Right atrium auricular region (tissue), 2 donors: ENCODE results near the gene C21orf91. TPM values are rescaled to one million over a fixed set of nuclear protein-coding genes. Genes with fewer than 3 reads are reported as not detected.

Source experiments
- DNase-seq: peaks from one replicate; pipeline ENCODE4 v3.0.0-alpha.2; 2019; ENCODE audit warnings: low spot score
- H3K27ac ChIP-seq, 2 donors: fragments of 200-600 bp; sonication (generic); 1 replicate in 1 of 2; 2 replicates in 1 of 2; pipeline ENCODE4 v1.5.1; 2016 to 2019
- H3K27me3 ChIP-seq, 2 donors: fragments of 200-600 bp; sonication (generic); one replicate each; pipeline versions ENCODE4 v1.5.1 to v1.6.0; 2017 to 2019
- H3K36me3 ChIP-seq: fragments of 200-600 bp; sonication (generic); one replicate; pipeline ENCODE4 v1.5.1; 2016
- H3K4me1 ChIP-seq, 2 donors: fragments of 200-600 bp; sonication (generic); one replicate each; pipeline versions ENCODE4 v1.5.1 to v1.6.0; 2017 to 2019
- H3K4me3 ChIP-seq, 2 donors: fragments of 200-600 bp; sonication (generic); 1 replicate in 1 of 2; 2 replicates in 1 of 2; pipeline ENCODE4 v1.5.1; 2017 to 2019; ENCODE audit warnings: mild to moderate bottlenecking in 1 of 2, moderate library complexity in 1 of 2
- H3K9me3 ChIP-seq, 2 donors: fragments of 200-600 bp; sonication (generic); one replicate each; pipeline ENCODE4 v1.5.1; 2019
- total RNA-seq, 2 donors: library from RNA; depleted of rRNA; stranded (reverse); fragments of >200 nt; gene quantifications; one replicate each; pipeline ENCODE4 v1.1.0, GENCODE V29; 2016
- TF ChIP-seq, protein P1 (sequence below), 2 donors: fragments of 200-600 bp; sonication (generic); IDR thresholded peaks; one replicate each; pipeline ENCODE4 v1.5.1; 2019; ENCODE audit warnings: antibody characterized with exemption in 2 of 2

The C21orf91 gene
- total RNA-seq, 2 donors from 2014 or later, result 3.9 to 5.3 TPM

DNA sequence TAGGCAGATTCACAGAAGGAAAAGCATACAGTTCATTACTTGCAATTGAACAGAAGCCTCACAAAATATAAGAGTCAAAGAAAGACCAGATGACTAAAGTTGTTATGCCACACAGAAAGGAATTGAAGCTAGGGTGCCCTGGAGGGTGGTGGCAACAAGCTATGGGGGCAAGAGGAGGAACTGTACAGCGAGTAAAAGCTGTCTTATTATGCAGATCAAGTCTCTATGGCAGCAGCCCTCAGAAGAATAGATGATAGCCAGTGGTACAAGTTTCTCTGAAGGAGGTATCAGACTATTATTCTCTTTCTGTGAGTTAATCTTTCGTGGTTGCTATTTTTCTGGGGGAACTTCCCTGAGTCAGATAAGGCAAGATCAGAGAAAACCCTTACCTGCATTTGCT, 72.2 kb downstream of the C21orf91 start:
- TF ChIP-seq, protein P1, sequence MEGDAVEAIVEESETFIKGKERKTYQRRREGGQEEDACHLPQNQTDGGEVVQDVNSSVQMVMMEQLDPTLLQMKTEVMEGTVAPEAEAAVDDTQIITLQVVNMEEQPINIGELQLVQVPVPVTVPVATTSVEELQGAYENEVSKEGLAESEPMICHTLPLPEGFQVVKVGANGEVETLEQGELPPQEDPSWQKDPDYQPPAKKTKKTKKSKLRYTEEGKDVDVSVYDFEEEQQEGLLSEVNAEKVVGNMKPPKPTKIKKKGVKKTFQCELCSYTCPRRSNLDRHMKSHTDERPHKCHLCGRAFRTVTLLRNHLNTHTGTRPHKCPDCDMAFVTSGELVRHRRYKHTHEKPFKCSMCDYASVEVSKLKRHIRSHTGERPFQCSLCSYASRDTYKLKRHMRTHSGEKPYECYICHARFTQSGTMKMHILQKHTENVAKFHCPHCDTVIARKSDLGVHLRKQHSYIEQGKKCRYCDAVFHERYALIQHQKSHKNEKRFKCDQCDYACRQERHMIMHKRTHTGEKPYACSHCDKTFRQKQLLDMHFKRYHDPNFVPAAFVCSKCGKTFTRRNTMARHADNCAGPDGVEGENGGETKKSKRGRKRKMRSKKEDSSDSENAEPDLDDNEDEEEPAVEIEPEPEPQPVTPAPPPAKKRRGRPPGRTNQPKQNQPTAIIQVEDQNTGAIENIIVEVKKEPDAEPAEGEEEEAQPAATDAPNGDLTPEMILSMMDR (IDR thresholded peaks at IDR 0.05), result no peak
- Histone ChIP-seq H3K27me3 (no peaks in the 10 kb centered on the region), H3K4me1 (no peaks in the 10 kb centered on the region), H3K36me3 (no peaks in the 10 kb centered on the region), H3K27ac (no peak overlapping the region), H3K9me3 (no peaks in the 10 kb centered on the region), H3K4me3 (no peak overlapping the region)
- DNase-seq, result no peak

DNA sequence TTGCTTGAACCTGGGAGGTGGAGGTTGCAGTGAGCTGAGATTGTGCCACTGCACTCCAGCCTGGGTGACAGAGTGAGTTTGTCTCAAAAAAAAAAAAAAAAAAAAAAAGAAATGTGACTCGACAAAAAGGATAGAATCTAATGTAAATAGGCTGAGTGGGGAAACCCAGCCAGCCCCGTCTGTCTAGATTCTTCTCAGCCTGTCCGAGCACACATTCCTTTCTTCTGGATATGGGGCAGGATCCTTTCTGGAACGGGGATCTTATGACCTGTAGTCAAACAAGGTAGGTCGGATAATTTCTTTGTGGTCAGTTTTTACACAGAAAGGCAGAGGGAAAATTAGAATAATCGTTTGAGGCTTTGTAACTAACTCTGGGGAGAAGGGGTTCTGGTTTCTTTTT, 74.1 kb downstream of the C21orf91 start:
- Histone ChIP-seq H3K27ac (no peak overlapping the region), H3K4me1 (no peaks in the 10 kb centered on the region), H3K4me3 (no peak overlapping the region), H3K27me3 (no peaks in the 10 kb centered on the region), H3K36me3 (no peaks in the 10 kb centered on the region), H3K9me3 (no peaks in the 10 kb centered on the region)
- no peak for DNase-seq
- TF ChIP-seq, protein P1 (IDR thresholded peaks at IDR 0.05), result no peak

DNA sequence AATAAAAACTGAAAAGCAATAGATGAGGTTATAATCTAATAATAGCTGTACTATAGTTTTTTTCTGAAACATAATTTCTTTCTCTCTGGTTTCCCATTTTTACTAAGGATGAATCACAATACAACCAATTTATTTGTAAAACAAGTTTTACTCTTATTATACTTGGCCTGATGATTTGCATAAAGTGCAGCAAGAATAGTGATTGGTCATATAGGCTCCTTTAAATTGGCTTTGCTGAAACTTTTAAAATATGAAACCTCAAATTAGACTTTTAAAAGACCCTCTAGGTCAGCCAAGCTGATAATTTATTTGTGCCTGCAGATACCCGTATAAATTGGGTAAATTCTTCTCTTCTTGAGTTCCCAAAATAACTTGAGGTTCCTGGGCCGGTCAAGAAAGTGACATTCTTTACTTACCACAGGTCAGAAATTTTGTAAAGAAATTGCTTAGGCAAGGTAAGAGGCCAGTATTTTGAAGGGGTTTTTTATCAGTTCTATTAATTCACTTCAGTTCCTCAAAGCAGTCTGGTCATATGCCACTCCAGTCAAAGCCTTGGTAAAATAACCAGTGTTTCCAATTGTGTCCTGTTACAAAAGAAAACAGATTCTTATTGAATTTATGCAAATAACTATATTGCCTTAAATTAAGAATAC, 76.1 kb downstream of the C21orf91 start:
- Histone ChIP-seq H3K9me3 (no peaks in the 10 kb centered on the region), H3K27me3 (no peaks in the 10 kb centered on the region), H3K36me3 (no peaks in the 10 kb centered on the region), H3K4me1 (no peaks in the 10 kb centered on the region), H3K4me3 (no peak overlapping the region), H3K27ac (no peak overlapping the region)
- no peak for DNase-seq
- TF ChIP-seq, protein P1 (IDR thresholded peaks at IDR 0.05), result no peak

GRCh38 chr21:17742181-17742580, 77.0 kb downstream of the C21orf91 start:
- TF ChIP-seq, protein P1 (IDR thresholded peaks at IDR 0.05), result no peak
- Histone ChIP-seq H3K27me3 (no peaks in the 10 kb centered on the region), H3K9me3 (no peaks in the 10 kb centered on the region), H3K4me3 (no peak overlapping the region), H3K36me3 (no peaks in the 10 kb centered on the region), H3K4me1 (no peaks in the 10 kb centered on the region), H3K27ac (no peak overlapping the region)
- DNase-seq, result no peak

Other genes starting within 250 kb of the C21orf91 start
- gene BTG3, start 206.5 kb downstream of the C21orf91 start, total RNA-seq, result 10 to 100 TPM; 27.9 to 29.4 TPM